Measurements from ENCODE around the gene SNRPB. TPM values are rescaled to one million over a fixed set of nuclear protein-coding genes. Genes with fewer than 3 reads are reported as not detected.

SNRPB gene
- 546 and 598 TPM in 2 replicates for total RNA-seq

GRCh38 chr20:2470423-2471193 is at the start of gene SNRPB:
Gene SNRPB (minus strand): TSS chr20:2470789. CDS start chr20:2470690, 99 bp downstream.
- DNase-seq (ENCODE audit: low read depth), result peak; percentile 96
- TF ChIP-seq CTCF (IDR thresholded peaks at IDR 0.05; ENCODE audit: insufficient read depth, low read length, poor library complexity, severe bottlenecking), result no peak
- Histone ChIP-seq H3K27me3 (ENCODE audit: control insufficient read depth, insufficient read depth, low read length) (no peaks in the 10 kb centered on the region), H3K36me3 (ENCODE audit: control insufficient read depth, insufficient read depth, low read length) (no peaks in the 10 kb centered on the region), H3K4me3 (ENCODE audit: low read depth, low read length) (peak within 1 kb of the TSS; percentile 73)

GRCh38 chr20:2519115-2519809 is 48.7 kb upstream of the SNRPB start:
- H3K27me3 ChIP-seq (ENCODE audit: control insufficient read depth, insufficient read depth, low read length), result no peaks in the 10 kb centered on the region
- no peak for TF ChIP-seq CTCF (IDR thresholded peaks at IDR 0.05; ENCODE audit: insufficient read depth, low read length, poor library complexity, severe bottlenecking)
- DNase-seq (ENCODE audit: low read depth), result no peak
- H3K36me3 ChIP-seq (ENCODE audit: control insufficient read depth, insufficient read depth, low read length), result no peaks in the 10 kb centered on the region
- no peak overlapping the region for H3K4me3 ChIP-seq (ENCODE audit: low read depth, low read length)

GRCh38 chr20:2518558-2518957 is 48.0 kb upstream of the SNRPB start:
- no peaks in the 10 kb centered on the region for H3K27me3 ChIP-seq (ENCODE audit: control insufficient read depth, insufficient read depth, low read length)

GRCh38 chr20:2518096-2518495 is 47.5 kb upstream of the SNRPB start:
- no peak overlapping the region for H3K4me3 ChIP-seq (ENCODE audit: low read depth, low read length)
- no peaks in the 10 kb centered on the region for H3K27me3 ChIP-seq (ENCODE audit: control insufficient read depth, insufficient read depth, low read length)
- DNase-seq (ENCODE audit: low read depth), result no peak
- TF ChIP-seq CTCF (IDR thresholded peaks at IDR 0.05; ENCODE audit: insufficient read depth, low read length, poor library complexity, severe bottlenecking), result no peak
- H3K36me3 ChIP-seq (ENCODE audit: control insufficient read depth, insufficient read depth, low read length), result no peaks in the 10 kb centered on the region

More at GRCh38 chr20:2518558-2518957, 48.0 kb upstream of the SNRPB start:
- no peak for DNase-seq (ENCODE audit: low read depth)
- no peaks in the 10 kb centered on the region for H3K36me3 ChIP-seq (ENCODE audit: control insufficient read depth, insufficient read depth, low read length)
- no peak for TF ChIP-seq CTCF (IDR thresholded peaks at IDR 0.05; ENCODE audit: insufficient read depth, low read length, poor library complexity, severe bottlenecking)
- H3K4me3 ChIP-seq (ENCODE audit: low read depth, low read length), result no peak overlapping the region

GRCh38 chr20:2516399-2516798 is 45.8 kb upstream of the SNRPB start:
- Histone ChIP-seq H3K27me3 (ENCODE audit: control insufficient read depth, insufficient read depth, low read length) (no peaks in the 10 kb centered on the region), H3K36me3 (ENCODE audit: control insufficient read depth, insufficient read depth, low read length) (no peaks in the 10 kb centered on the region), H3K4me3 (ENCODE audit: low read depth, low read length) (no peak overlapping the region)
- DNase-seq (ENCODE audit: low read depth), result no peak
- TF ChIP-seq CTCF (IDR thresholded peaks at IDR 0.05; ENCODE audit: insufficient read depth, low read length, poor library complexity, severe bottlenecking), result no peak
